A549 (cell line): Measurements from ENCODE around the gene KRT222.

ENCODE experiments used
- SMC3 ChIP-seq: fragments of >200 bp; sonication (Bioruptor Twin); formaldehyde crosslinking; IDR thresholded peaks from 3 replicates; pipeline ENCODE4 v1.6.1; 2018; ENCODE audit warnings: inconsistent platforms
- TF ChIP-seq, protein P1 (sequence below): fragments of >200 bp; sonication (Bioruptor Twin); formaldehyde crosslinking; IDR thresholded peaks from 3 replicates; pipeline ENCODE4 v1.5.1; 2016

DNA sequence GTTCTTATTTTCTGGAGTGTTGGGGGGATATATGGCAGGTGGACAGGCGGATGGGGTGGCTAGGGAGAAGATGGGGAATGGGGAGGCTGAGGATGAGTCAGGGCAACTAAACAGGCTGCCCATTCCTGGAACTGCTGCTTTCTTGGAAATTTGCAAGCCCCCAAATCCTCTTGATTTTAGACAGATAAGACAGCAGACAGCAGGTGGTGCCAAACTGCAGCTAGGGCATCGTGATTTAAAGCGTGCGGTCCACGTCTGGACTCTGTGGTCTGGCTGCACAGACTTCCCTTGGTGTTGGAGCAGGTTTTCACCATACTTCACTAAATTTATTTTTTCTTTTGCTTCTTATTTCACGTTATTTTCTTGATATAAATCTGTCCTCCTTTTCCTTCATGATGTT, 49.5 kb upstream of the KRT222 start:
- TF ChIP-seq, protein P1, sequence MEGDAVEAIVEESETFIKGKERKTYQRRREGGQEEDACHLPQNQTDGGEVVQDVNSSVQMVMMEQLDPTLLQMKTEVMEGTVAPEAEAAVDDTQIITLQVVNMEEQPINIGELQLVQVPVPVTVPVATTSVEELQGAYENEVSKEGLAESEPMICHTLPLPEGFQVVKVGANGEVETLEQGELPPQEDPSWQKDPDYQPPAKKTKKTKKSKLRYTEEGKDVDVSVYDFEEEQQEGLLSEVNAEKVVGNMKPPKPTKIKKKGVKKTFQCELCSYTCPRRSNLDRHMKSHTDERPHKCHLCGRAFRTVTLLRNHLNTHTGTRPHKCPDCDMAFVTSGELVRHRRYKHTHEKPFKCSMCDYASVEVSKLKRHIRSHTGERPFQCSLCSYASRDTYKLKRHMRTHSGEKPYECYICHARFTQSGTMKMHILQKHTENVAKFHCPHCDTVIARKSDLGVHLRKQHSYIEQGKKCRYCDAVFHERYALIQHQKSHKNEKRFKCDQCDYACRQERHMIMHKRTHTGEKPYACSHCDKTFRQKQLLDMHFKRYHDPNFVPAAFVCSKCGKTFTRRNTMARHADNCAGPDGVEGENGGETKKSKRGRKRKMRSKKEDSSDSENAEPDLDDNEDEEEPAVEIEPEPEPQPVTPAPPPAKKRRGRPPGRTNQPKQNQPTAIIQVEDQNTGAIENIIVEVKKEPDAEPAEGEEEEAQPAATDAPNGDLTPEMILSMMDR = no peak
- no peak for TF ChIP-seq SMC3
